SK-N-SH (cell line): Measurements from ENCODE around the gene BUD23. TPM values are rescaled to one million over a fixed set of nuclear protein-coding genes. Genes with fewer than 3 reads are reported as not detected.

Source experiments
- CTCF ChIA-PET: fragments of 300-600, 350-600 bp; formaldehyde crosslinking; extraction: SDS; loops from one replicate; lab custom pipeline; 2021; lab: Yijun Ruan, JAX
- POLR2A ChIA-PET: fragments of 350-600 bp; sonication (Branson Sonifier 250); formaldehyde crosslinking; extraction: SDS; loops from one replicate; lab custom pipeline; 2020; ENCODE audit warnings: antibody characterized with exemption, inconsistent platforms; lab: Yijun Ruan, JAX
- DNase-seq: peaks from one replicate; pipeline ENCODE4 v3.0.0; 2012
- H2AFZ ChIP-seq: fragments of 200-600 bp; sonication (generic); 2 replicates; pipeline ENCODE4 v1.8.1; 2016; ENCODE audit warnings: antibody characterized with exemption, mild to moderate bottlenecking, low read depth
- H3F3A ChIP-seq: fragments of 200-600 bp; sonication (generic); replicated peaks from 2 replicates; pipeline ENCODE3; 2016; ENCODE audit warnings: antibody characterized with exemption, mild to moderate bottlenecking; ENCODE audit not compliant: insufficient read depth
- H3K27ac ChIP-seq, 2 experiments: fragments of 200-500 bp in 1 of 2; fragments of 200-600 bp in 1 of 2; sonication (Bioruptor generic) in 1 of 2; sonication (generic), shearing (Covaris generic) in 1 of 2; 2 replicates each; pipeline versions ENCODE4 v1.5.1 to v1.6.1; 2014 to 2016; ENCODE audit warnings: low read depth in 2 of 2, inconsistent platforms in 1 of 2, low read length in 1 of 2, mild to moderate bottlenecking in 1 of 2, mixed read lengths in 1 of 2
- H3K27me3 ChIP-seq: fragments of 200-600 bp; sonication (generic), shearing (Covaris generic); 2 replicates; pipeline ENCODE4 v1.6.1; 2016; ENCODE audit warnings: mixed run types; ENCODE audit not compliant: insufficient read depth
- H3K36me3 ChIP-seq, 2 experiments: fragments of 200-500 bp in 1 of 2; fragments of 200-600 bp in 1 of 2; sonication (Bioruptor generic) in 1 of 2; sonication (generic) in 1 of 2; replicated peaks in 1 of 2; 2 replicates each; pipeline versions ENCODE3 to v1.5.1; 2014 to 2016; ENCODE audit warnings: low read length in 1 of 2, mild to moderate bottlenecking in 1 of 2; ENCODE audit not compliant: insufficient read depth in 2 of 2, control insufficient read depth in 1 of 2
- H3K4me1 ChIP-seq, 2 experiments: fragments of 200-500 bp in 1 of 2; fragments of 200-600 bp in 1 of 2; sonication (Bioruptor generic) in 1 of 2; sonication (generic), shearing (Covaris generic) in 1 of 2; 2 replicates each; pipeline versions ENCODE4 v1.5.1 to v1.6.1; 2014 to 2016; ENCODE audit warnings: low read depth in 1 of 2, low read length in 1 of 2, mixed run types in 1 of 2; ENCODE audit not compliant: insufficient read depth in 2 of 2, control insufficient read depth in 1 of 2
- H3K4me2 ChIP-seq: fragments of 200-600 bp; sonication (generic), shearing (Covaris generic); 2 replicates; pipeline ENCODE4 v1.6.1; 2017; ENCODE audit warnings: mixed run types
- H3K4me3 ChIP-seq, 2 experiments: fragments of 200-500 bp in 1 of 2; fragments of 200-600 bp in 1 of 2; sonication (Bioruptor generic) in 1 of 2; sonication (generic), shearing (Covaris generic) in 1 of 2; 2 replicates each; pipeline versions ENCODE4 v1.5.1 to v1.8.1; 2014 to 2016; ENCODE audit warnings: low read depth in 2 of 2, inconsistent platforms in 1 of 2, low read length in 1 of 2, mild to moderate bottlenecking in 1 of 2, mixed read lengths in 1 of 2, moderate library complexity in 1 of 2
- H3K79me2 ChIP-seq: fragments of 200-600 bp; sonication (generic); 2 replicates; pipeline ENCODE4 v1.8.1; 2017; ENCODE audit warnings: mild to moderate bottlenecking; ENCODE audit not compliant: insufficient read depth
- H3K9ac ChIP-seq: fragments of 200-600 bp; sonication (generic); 2 replicates; pipeline ENCODE4 v1.6.1; 2017; ENCODE audit warnings: mixed run types
- H3K9me2 ChIP-seq: fragments of 200-600 bp; sonication (generic); 2 replicates; pipeline ENCODE4 v1.6.1; 2017; ENCODE audit warnings: mixed run types
- H3K9me3 ChIP-seq: fragments of 200-600 bp; sonication (generic); 2 replicates; pipeline ENCODE4 v1.6.1; 2017; ENCODE audit warnings: mixed run types, mild to moderate bottlenecking, moderate library complexity
- H4K20me1 ChIP-seq: fragments of 200-600 bp; sonication (generic); 2 replicates; pipeline ENCODE4 v1.6.1; 2017; ENCODE audit warnings: mild to moderate bottlenecking, mixed run types; ENCODE audit not compliant: insufficient read depth
- CHD2 ChIP-seq: fragments of 150-350 bp; IDR thresholded peaks from 2 replicates; pipeline ENCODE4 v1.6.1; 2018; ENCODE audit warnings: low read length; ENCODE audit not compliant: partially characterized antibody
- CTCF ChIP-seq: fragments of 200-600 bp; sonication (generic); IDR thresholded peaks from 2 replicates; pipeline ENCODE4 v1.6.1; 2017; ENCODE audit warnings: antibody characterized with exemption, mild to moderate bottlenecking, moderate library complexity
- EP300 ChIP-seq, 2 experiments: IDR thresholded peaks; 2 replicates each; pipeline versions ENCODE4 v1.4.0 to v1.6.1; 2012; ENCODE audit warnings: borderline replicate concordance in 1 of 2, low read depth in 1 of 2, low read length in 1 of 2
- EZH2phosphoT487 ChIP-seq: fragments of 200-600 bp; sonication (generic); IDR thresholded peaks from 2 replicates; pipeline ENCODE4 v1.6.1; 2017; ENCODE audit warnings: low read depth, mixed run types, mild to moderate bottlenecking, antibody characterized with exemption, moderate library complexity, borderline replicate concordance
- GABPA ChIP-seq: IDR thresholded peaks from 2 replicates; pipeline ENCODE4 v1.4.0; 2012; ENCODE audit warnings: low read depth, mild to moderate bottlenecking
- JUND ChIP-seq: IDR thresholded peaks from 2 replicates; pipeline ENCODE4 v1.4.0; 2012
- MEF2A ChIP-seq: IDR thresholded peaks from 2 replicates; pipeline ENCODE4 v1.4.0; 2012; ENCODE audit warnings: low read depth, borderline replicate concordance
- NFIC ChIP-seq: IDR thresholded peaks from 2 replicates; pipeline ENCODE4 v1.4.0; 2012; ENCODE audit warnings: borderline replicate concordance
- NRF1 ChIP-seq: IDR thresholded peaks from 2 replicates; pipeline ENCODE4 v1.6.1; 2012; ENCODE audit warnings: low read depth, mild to moderate bottlenecking, low read length
- POLR2AphosphoS5 ChIP-seq: IDR thresholded peaks from 2 replicates; pipeline ENCODE4 v1.6.1; 2012; ENCODE audit warnings: low read depth, low read length
- RAD21 ChIP-seq: IDR thresholded peaks from 2 replicates; pipeline ENCODE4 v1.6.1; 2012; ENCODE audit warnings: mild to moderate bottlenecking, low read length
- SIN3A ChIP-seq: IDR thresholded peaks from 2 replicates; pipeline ENCODE4 v1.6.1; 2012; ENCODE audit warnings: low read depth, mild to moderate bottlenecking, low read length, moderate library complexity, borderline replicate concordance
- TCF12 ChIP-seq: IDR thresholded peaks from 2 replicates; pipeline ENCODE4 v1.4.0; 2012
- TEAD4 ChIP-seq: IDR thresholded peaks from 2 replicates; pipeline ENCODE4 v1.4.0; 2012; ENCODE audit warnings: mild to moderate bottlenecking, borderline replicate concordance; ENCODE audit not compliant: insufficient read depth
- USF1 ChIP-seq: IDR thresholded peaks from 2 replicates; pipeline ENCODE4 v1.4.0; 2012; ENCODE audit warnings: low read depth, borderline replicate concordance
- YY1 ChIP-seq: IDR thresholded peaks from 2 replicates; pipeline ENCODE4 v1.4.0; 2012; ENCODE audit warnings: low read depth, mild to moderate bottlenecking
- ZBTB33 ChIP-seq: IDR thresholded peaks from 2 replicates; pipeline ENCODE4 v1.4.0; 2012; ENCODE audit warnings: low read depth, borderline replicate concordance
- WGBS: methylation state at CpG from one replicate; pipeline ENCODE4 v1.1.6; 2017; ENCODE audit warnings: low lambda C conversion rate; 5-methylcytosine and 5-hydroxymethylcytosine counted together
- polyA plus RNA-seq, 3 experiments: library from polyadenylated mRNA; depleted of rRNA; stranded (reverse); fragments of >200 nt; gene quantifications; 2 replicates each; pipeline ENCODE4 v1.2.3, GENCODE V29; 2012
- TF ChIP-seq, protein P1 (sequence below): fragments of 150-350 bp; IDR thresholded peaks from 2 replicates; pipeline ENCODE4 v1.6.1; 2017; ENCODE audit warnings: antibody characterized with exemption, low read length, low read depth, borderline replicate concordance

Gene BUD23
- polyA plus RNA-seq, 1 of the 3 experiments (the other 2 are of a cell fraction): 206 TPM

GRCh38 chr7:73738612-73739386 lies 55.4 kb downstream of the BUD23 start, which contains the start of gene ABHD11 (continued):
- TF ChIP-seq SIN3A (peak; percentile 40; the same call in 1 of the 2 replicates), POLR2AphosphoS5 (peak; percentile 97), EZH2phosphoT487 (no peak), EP300 (IDR thresholded peaks at IDR 0.05; ENCODE audit: borderline replicate concordance in 1 of 2, low read depth in 1 of 2, low read length in 1 of 2) (no peak; a peak in 1 of 4 replicates)
- TF ChIP-seq, protein P1, sequence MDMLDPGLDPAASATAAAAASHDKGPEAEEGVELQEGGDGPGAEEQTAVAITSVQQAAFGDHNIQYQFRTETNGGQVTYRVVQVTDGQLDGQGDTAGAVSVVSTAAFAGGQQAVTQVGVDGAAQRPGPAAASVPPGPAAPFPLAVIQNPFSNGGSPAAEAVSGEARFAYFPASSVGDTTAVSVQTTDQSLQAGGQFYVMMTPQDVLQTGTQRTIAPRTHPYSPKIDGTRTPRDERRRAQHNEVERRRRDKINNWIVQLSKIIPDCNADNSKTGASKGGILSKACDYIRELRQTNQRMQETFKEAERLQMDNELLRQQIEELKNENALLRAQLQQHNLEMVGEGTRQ: no peak

DNA sequence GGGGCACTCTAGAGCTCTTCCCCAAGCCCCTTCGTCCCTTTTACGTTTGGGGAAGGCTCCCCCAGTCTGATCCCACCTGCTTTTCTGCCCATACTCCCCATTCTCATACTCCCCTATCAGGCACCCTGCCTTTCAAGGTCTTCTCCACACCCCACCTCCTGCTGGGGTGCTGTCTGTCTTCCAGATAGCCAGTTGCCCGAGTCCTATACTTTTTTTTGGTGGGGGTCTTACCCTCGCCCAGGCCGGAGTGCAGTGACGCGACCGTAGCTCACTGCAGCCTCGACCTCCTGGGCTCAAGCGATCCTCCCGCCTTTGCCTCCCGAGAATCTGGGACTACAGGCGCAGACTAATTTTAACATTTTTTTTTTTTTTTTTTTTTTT lies 56.0 kb downstream of the BUD23 start:
- CTCF ChIA-PET: interaction anchor here (1.0 to 12.8 kb wide), 11 partner anchors 10 to 208 kb away, joined by 3 to 272 read pairs (median 6); partner anchors contain the start of gene STX1A
- Histone ChIP-seq H3F3A (peaks cover 10% of the 10 kb centered on the region), H3K4me2 (peak overlapping the region; percentile 100), H3K9me3 (no peaks in the 10 kb centered on the region), H4K20me1 (no peaks in the 10 kb centered on the region), H3K27me3 (no peaks in the 10 kb centered on the region), H3K79me2 (peaks cover 28% of the 10 kb centered on the region; the same call in 1 of the 2 replicates), H3K27ac (peak overlapping the region; percentile 25 to 81; a peak in 3 of 4 replicates), H3K4me1 (peaks cover 7 to 13% of the 10 kb centered on the region in 2 experiments; a peak in 2 of 4 replicates), H3K36me3 (peaks cover 8 to 11% of the 10 kb centered on the region in 2 experiments), H3K9me2 (no peaks in the 10 kb centered on the region), H3K4me3 (peak overlapping the region; percentile 76 to 93), H2AFZ (peak overlapping the region; percentile 97), H3K9ac (peak overlapping the region; percentile 75)
- 47% methylated on average over 13 of the region's 13 CpGs for WGBS
- no peak for DNase-seq
- POLR2A ChIA-PET: interaction anchor here (0.9 to 2.0 kb wide), 5 partner anchors 11 to 183 kb away, joined by 3 to 5 read pairs (median 4); partner anchors contain the start of gene METTL27
- no peak for TF ChIP-seq ZBTB33
- no peak for TF ChIP-seq NFIC
- no peak for TF ChIP-seq MEF2A
- TF ChIP-seq CHD2: no peak

- Histone ChIP-seq H3K9me2 (no peaks in the 10 kb centered on the region), H3K36me3 (peaks cover 8 to 11% of the 10 kb centered on the region in 2 experiments), H3K4me2 (no peak overlapping the region), H3K79me2 (peaks cover 28% of the 10 kb centered on the region; the same call in 1 of the 2 replicates), H3K4me3 (no peak overlapping the region), H3F3A (peaks cover 10% of the 10 kb centered on the region), H3K9me3 (no peaks in the 10 kb centered on the region), H4K20me1 (no peaks in the 10 kb centered on the region), H3K27me3 (no peaks in the 10 kb centered on the region), H2AFZ (no peak overlapping the region), H3K27ac (no peak overlapping the region), H3K4me1 (peaks cover 7 to 10% of the 10 kb centered on the region in 2 experiments; a peak in 2 of 4 replicates), H3K9ac (no peak overlapping the region)
- WGBS: 96% methylated on average over 7 of the region's 7 CpGs
- TF ChIP-seq JUND (no peak), POLR2AphosphoS5 (no peak), GABPA (no peak), TEAD4 (no peak), RAD21 (no peak), USF1 (no peak), TCF12 (no peak), YY1 (no peak), NRF1 (no peak), EP300 (IDR thresholded peaks at IDR 0.05; ENCODE audit: borderline replicate concordance in 1 of 2, low read depth in 1 of 2, low read length in 1 of 2) (no peak), EZH2phosphoT487 (no peak), SIN3A (no peak), CTCF (no peak)
- DNase-seq: no peak
- POLR2A ChIA-PET: interaction anchor here (0.5 kb wide), 1 partner anchor 21 kb away, joined by 5 read pairs; no protein-coding TSS in a partner anchor
- CTCF ChIA-PET: interaction anchor here (1.1 to 12.8 kb wide), 8 partner anchors 9 to 287 kb away, joined by 3 to 272 read pairs (median 6); no protein-coding TSS in a partner anchor
These were observed 56.8 kb downstream of the BUD23 start for GRCh38 chr7:73740212-73740611.
